ENCODE results near the gene ABHD16B. TPM values are rescaled to one million over a fixed set of nuclear protein-coding genes. Genes with fewer than 3 reads are reported as not detected.

The ABHD16B gene
- total and polyA plus RNA-seq, 2 experiments from 2014 or later, result not detected

GRCh38 chr20:63821811-63822210 is 39.5 kb upstream of the ABHD16B start:
- DNase-seq (ENCODE audit: low spot score), result no peak
- no peak overlapping the region for H3K4me3 ChIP-seq
- no peaks in the 10 kb centered on the region for H3K4me1 ChIP-seq (ENCODE audit: insufficient read depth)
- Mint-ChIP-seq H3K4me1 (peaks cover 21% of the 10 kb centered on the region), H3K27ac (no peak overlapping the region), H3K9me3 (no peaks in the 10 kb centered on the region), H3K4me3 (no peak overlapping the region), H3K36me3 (ENCODE audit: low read depth) (no peaks in the 10 kb centered on the region; the same call in 2 of the 3 replicates), H3K27me3 (ENCODE audit: insufficient read depth, low read depth, poor library complexity) (peaks cover 16% of the 10 kb centered on the region)
- H3K4me2 ChIP-seq, result no peak overlapping the region
- ATAC-seq, result no peak
- TF ChIP-seq STAT1 (IDR thresholded peaks at IDR 0.05; ENCODE audit: unreplicated experiment) (no peak), EZH2 (IDR thresholded peaks at IDR 0.05; ENCODE audit: low read depth, unreplicated experiment) (no peak), ZNF462 (CRISPR knock-in tag; IDR thresholded peaks at IDR 0.05) (no peak), JUNB (IDR thresholded peaks at IDR 0.05; ENCODE audit: unreplicated experiment) (no peak), REST (IDR thresholded peaks at IDR 0.05; ENCODE audit: unreplicated experiment) (no peak), CREB1 (CRISPR knock-in tag; IDR thresholded peaks at IDR 0.05; ENCODE audit: low read depth) (no peak), POLR2AphosphoS5 (IDR thresholded peaks at IDR 0.05; ENCODE audit: low read depth) (no peak), EZH2phosphoT487 (IDR thresholded peaks at IDR 0.05; ENCODE audit: unreplicated experiment) (no peak), CTCF (conservative IDR thresholded peaks at IDR 0.05; ENCODE audit: low read depth in 2 of 2) (no peak), ZNF114 (CRISPR knock-in tag; IDR thresholded peaks at IDR 0.05) (no peak), NANOG (IDR thresholded peaks at IDR 0.05; ENCODE audit: borderline replicate concordance) (no peak)
- no peak overlapping the region for H2AFZ ChIP-seq
- H3K27ac ChIP-seq (ENCODE audit: low read depth), result no peak overlapping the region
- H3F3A ChIP-seq (replicated peaks; ENCODE audit: low read depth), result peaks cover 17% of the 10 kb centered on the region; the same call in 1 of the 2 replicates
- no peaks in the 10 kb centered on the region for H3K27me3 ChIP-seq (ENCODE audit: insufficient read depth)
- H3K36me3 ChIP-seq (ENCODE audit: insufficient read depth), result no peaks in the 10 kb centered on the region
- peaks cover 72% of the 10 kb centered on the region for H3K79me2 ChIP-seq (replicated peaks; ENCODE audit: insufficient read depth)
- H4K20me1 ChIP-seq (replicated peaks; ENCODE audit: insufficient read depth), result peaks cover 30% of the 10 kb centered on the region
- no peaks in the 10 kb centered on the region for H3K9me2 ChIP-seq (ENCODE audit: insufficient read depth)
